Caco-2 (cell line): ENCODE measurements around the gene SMARCD1. TPM values are rescaled to one million over a fixed set of nuclear protein-coding genes. Genes with fewer than 3 reads are reported as not detected.

Experiments
- BruUV-seq: library from RNA; stranded (reverse); fragments of 400-500 nt; replicated peaks from 2 replicates; lab custom pipeline; 2021; lab: Mats Ljungman, UMichigan
- CTCF ChIA-PET: fragments of 300-600 bp; sonication (Branson Sonifier 250); formaldehyde crosslinking; loops from one replicate; lab custom pipeline; 2022; ENCODE audit warnings: antibody characterized with exemption; lab: Charles Lee
- POLR2A ChIA-PET: fragments of 300-600 bp; sonication (Branson Sonifier 250); formaldehyde crosslinking; loops from one replicate; lab custom pipeline; 2022; ENCODE audit warnings: antibody characterized with exemption; lab: Charles Lee
- DNase-seq, 2 experiments: peaks; one replicate each; pipeline versions ENCODE4 v3.0.0 to v3.0.0-alpha.2; 2020 to 2022
- H3K27me3 ChIP-seq: replicated peaks from 2 replicates; pipeline ENCODE4 v1.6.0; 2011; ENCODE audit warnings: low read length; ENCODE audit not compliant: control insufficient read depth, insufficient read depth
- H3K36me3 ChIP-seq: 2 replicates; pipeline ENCODE4 v1.5.1; 2011; ENCODE audit warnings: low read length; ENCODE audit not compliant: control insufficient read depth, insufficient read depth
- H3K4me1 ChIP-seq: fragments of 250-450 bp; sonication (Bioruptor Pico); 2 replicates; pipeline ENCODE4 v1.5.1; 2020; ENCODE audit warnings: mild to moderate bottlenecking
- H3K4me3 ChIP-seq: 2 replicates; pipeline ENCODE4 v1.5.1; 2011; ENCODE audit warnings: low read depth, mild to moderate bottlenecking, control low read depth, low read length
- H3K9me3 ChIP-seq: fragments of 250-450 bp; sonication (Bioruptor Pico); 2 replicates; pipeline ENCODE4 v1.5.1; 2020; ENCODE audit warnings: mild to moderate bottlenecking, moderate library complexity
- H3K27ac Mint-ChIP-seq: one replicate; pipeline ENCODE4 v1.8.0; 2022; ENCODE audit warnings: mixed read lengths; ENCODE audit not compliant: unreplicated experiment
- H3K27me3 Mint-ChIP-seq: one replicate; pipeline ENCODE4 v1.8.0; 2022; ENCODE audit warnings: mixed read lengths; ENCODE audit not compliant: insufficient read depth, unreplicated experiment
- H3K36me3 Mint-ChIP-seq: one replicate; pipeline ENCODE4 v1.8.0; 2022; ENCODE audit warnings: mild to moderate bottlenecking, mixed read lengths; ENCODE audit not compliant: insufficient read depth, unreplicated experiment
- H3K4me1 Mint-ChIP-seq: one replicate; pipeline ENCODE4 v1.8.0; 2022; ENCODE audit warnings: low read depth, mixed read lengths; ENCODE audit not compliant: unreplicated experiment
- H3K4me3 Mint-ChIP-seq: one replicate; pipeline ENCODE4 v1.8.0; 2022; ENCODE audit warnings: mild to moderate bottlenecking, moderate library complexity, mixed read lengths; ENCODE audit not compliant: unreplicated experiment
- H3K9me3 Mint-ChIP-seq: one replicate; pipeline ENCODE4 v1.8.0; 2022; ENCODE audit warnings: mixed read lengths; ENCODE audit not compliant: unreplicated experiment
- CTCF ChIP-seq, 2 experiments: fragments of 200-600 bp in 1 of 2; IDR thresholded peaks; 1 replicate in 1 of 2; 2 replicates in 1 of 2; pipeline versions ENCODE4 v1.5.1 to v1.8.0; 2011 to 2022; ENCODE audit warnings: antibody characterized with exemption in 1 of 2, control low read depth in 1 of 2, inconsistent platforms in 1 of 2, low read depth in 1 of 2, low read length in 1 of 2, mild to moderate bottlenecking in 1 of 2, moderate library complexity in 1 of 2; ENCODE audit not compliant: insufficient read depth in 1 of 2, severe bottlenecking in 1 of 2, unreplicated experiment in 1 of 2
- intact Hi-C: fragments of 100-400 bp; cut with micrococcal nuclease; formaldehyde crosslinking; loops from one replicate; pipeline ENCODE4 v1.10.0; 2022; ENCODE audit not compliant: unreplicated experiment
- total RNA-seq: library from RNA; stranded (reverse); gene quantifications from 2 replicates; pipeline ENCODE4 v1.2.3, GENCODE V29; 2022

The SMARCD1 gene
- total RNA-seq, 1 experiment from 2014 or later = 158 TPM

GRCh38 chr12:50106907-50107306, 21.8 kb downstream of the SMARCD1 start:
- no peaks in the 10 kb centered on the region for H3K27me3 Mint-ChIP-seq
- Histone ChIP-seq H3K4me3 (no peak overlapping the region), H3K4me1 (peaks cover 55% of the 10 kb centered on the region), H3K9me3 (no peaks in the 10 kb centered on the region), H3K36me3 (peaks cover 2% of the 10 kb centered on the region; the same call in 1 of the 2 replicates), H3K27me3 (no peaks in the 10 kb centered on the region)
- no peak for DNase-seq
- no peaks in the 10 kb centered on the region for H3K9me3 Mint-ChIP-seq
- H3K4me1 Mint-ChIP-seq = peaks cover 29% of the 10 kb centered on the region
- intact Hi-C loops = no loop called here
- CTCF ChIA-PET = no interaction called here
- no peak overlapping the region for H3K27ac Mint-ChIP-seq
- no peak overlapping the region for H3K4me3 Mint-ChIP-seq
- peaks cover 11% of the 10 kb centered on the region for H3K36me3 Mint-ChIP-seq
- POLR2A ChIA-PET = no interaction called here
- TF ChIP-seq CTCF (IDR thresholded peaks at IDR 0.05; ENCODE audit: insufficient read depth in 1 of 2, low read depth in 1 of 2, low read length in 1 of 2, severe bottlenecking in 1 of 2, unreplicated experiment in 1 of 2) = no peak
- BruUV-seq = no TSS peak

- H3K36me3 Mint-ChIP-seq = peaks cover 18% of the 10 kb centered on the region
- H3K27ac Mint-ChIP-seq = no peak overlapping the region
- BruUV-seq = no TSS peak
- no peaks in the 10 kb centered on the region for H3K9me3 Mint-ChIP-seq
- peaks cover 48% of the 10 kb centered on the region for H3K4me1 ChIP-seq
- POLR2A ChIA-PET = interaction anchor here (1.0 kb wide), 1 partner anchor 23 kb away, joined by 3 read pairs; no protein-coding TSS in a partner anchor
- DNase-seq = no peak
- CTCF ChIA-PET = interaction anchor here (0.5 to 1.0 kb wide), 5 partner anchors 23 to 105 kb away, joined by 3 to 5 read pairs (median 3); no protein-coding TSS in a partner anchor
- no peaks in the 10 kb centered on the region for H3K27me3 ChIP-seq
- no peak overlapping the region for H3K4me3 Mint-ChIP-seq
- intact Hi-C loops = no loop called here
- no peak for TF ChIP-seq CTCF (IDR thresholded peaks at IDR 0.05; ENCODE audit: insufficient read depth in 1 of 2, low read depth in 1 of 2, low read length in 1 of 2, severe bottlenecking in 1 of 2, unreplicated experiment in 1 of 2)
- H3K4me3 ChIP-seq = no peak overlapping the region
- H3K9me3 ChIP-seq = no peaks in the 10 kb centered on the region
- no peaks in the 10 kb centered on the region for H3K36me3 ChIP-seq
- no peaks in the 10 kb centered on the region for H3K27me3 Mint-ChIP-seq
- peaks cover 29% of the 10 kb centered on the region for H3K4me1 Mint-ChIP-seq
Measured at GRCh38 chr12:50107416-50108268, 22.5 kb downstream of the SMARCD1 start.

GRCh38 chr12:50109319-50109718, 24.2 kb downstream of the SMARCD1 start:
- no peak overlapping the region for H3K4me3 Mint-ChIP-seq
- POLR2A ChIA-PET = interaction anchor here (1.8 kb wide), 1 partner anchor 24 kb away, joined by 19 read pairs; the partner anchor contains the start of gene SMARCD1
- intact Hi-C loops = no loop called here
- TF ChIP-seq CTCF (IDR thresholded peaks at IDR 0.05; ENCODE audit: insufficient read depth in 1 of 2, low read depth in 1 of 2, low read length in 1 of 2, severe bottlenecking in 1 of 2, unreplicated experiment in 1 of 2) = no peak
- peaks cover 15% of the 10 kb centered on the region for H3K36me3 Mint-ChIP-seq
- peak overlapping the region; percentile 97 for H3K27ac Mint-ChIP-seq
- no peaks in the 10 kb centered on the region for H3K27me3 Mint-ChIP-seq
- Histone ChIP-seq H3K4me3 (no peak overlapping the region), H3K36me3 (no peaks in the 10 kb centered on the region), H3K4me1 (peaks cover 40% of the 10 kb centered on the region), H3K9me3 (no peaks in the 10 kb centered on the region), H3K27me3 (no peaks in the 10 kb centered on the region)
- peaks cover 19% of the 10 kb centered on the region for H3K4me1 Mint-ChIP-seq
- BruUV-seq = no TSS peak
- no peaks in the 10 kb centered on the region for H3K9me3 Mint-ChIP-seq
- DNase-seq = no peak
- CTCF ChIA-PET = interaction anchor here (0.7 to 4.4 kb wide), 7 partner anchors 9 to 79 kb away, joined by 3 to 105 read pairs (median 3); partner anchors contain the start of gene SMARCD1
